ENCODE measurements around the gene KRT6A. TPM values are rescaled to one million over a fixed set of nuclear protein-coding genes. Genes with fewer than 3 reads are reported as not detected.
"Not testable (repeated sequence)": the region's sequence is repeated elsewhere in the genome, so short reads cannot be mapped to it uniquely, and the experiment has no call there.

The KRT6A gene
- total RNA-seq, 2 donors from 2014 or later: not detected

GRCh38 chr12:52455821-52456220, 37.2 kb downstream of the KRT6A start:
- Mint-ChIP-seq H3K27ac (no peak overlapping the region), H3K4me3 (no peak overlapping the region), H3K9me3 (no peaks in the 10 kb centered on the region), H3K27me3 (ENCODE audit: low read depth) (no peaks in the 10 kb centered on the region), H3K4me1 (ENCODE audit: low read depth) (peaks cover 5% of the 10 kb centered on the region), H3K36me3 (ENCODE audit: insufficient read depth in 2 of 2) (no peaks in the 10 kb centered on the region)
- ATAC-seq (replicated peaks in 1 of 2) (no peak), DNase-seq (no peak)

GRCh38 chr12:52454411-52455201, 38.5 kb downstream of the KRT6A start:
- H3K4me3 Mint-ChIP-seq: no peak overlapping the region
- H3K36me3 Mint-ChIP-seq (ENCODE audit: insufficient read depth in 2 of 2): no peaks in the 10 kb centered on the region
- H3K9me3 Mint-ChIP-seq: no peaks in the 10 kb centered on the region
- DNase-seq (no peak), ATAC-seq (replicated peaks in 1 of 2) (no peak)
- H3K27me3 Mint-ChIP-seq (ENCODE audit: low read depth): peaks cover 3% of the 10 kb centered on the region
- no peak overlapping the region for H3K27ac Mint-ChIP-seq
- H3K4me1 Mint-ChIP-seq (ENCODE audit: low read depth): peaks cover 5% of the 10 kb centered on the region

DNA sequence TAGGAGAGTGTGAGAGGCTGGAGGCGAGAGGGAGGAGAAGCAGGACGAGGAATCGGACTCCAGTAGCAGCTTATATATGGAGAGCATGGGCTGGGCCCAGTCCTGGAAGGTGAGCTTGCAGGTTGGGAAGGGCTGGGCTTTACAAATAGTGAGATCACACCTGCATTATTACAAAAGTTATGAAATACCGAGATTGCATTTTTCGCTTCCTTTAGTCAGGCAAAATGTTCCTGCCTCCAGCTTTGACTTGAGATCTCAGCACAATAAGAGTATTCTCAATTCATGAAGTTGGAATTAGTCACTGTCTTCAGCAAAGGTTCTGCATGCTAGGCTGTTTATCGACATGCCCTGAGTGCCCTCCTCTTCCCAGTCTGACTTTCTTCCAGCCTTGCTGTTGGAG, 41.0 kb downstream of the KRT6A start, which contains the start of gene KRT6B:
Gene KRT6B (minus strand): TSS at position 46 of the 400 bp plus-strand sequence. CDS start 68 bp downstream, outside the sequence.
- no peak for ATAC-seq (replicated peaks in 1 of 2)
- DNase-seq: no peak
- H3K27me3 Mint-ChIP-seq (ENCODE audit: low read depth): peaks cover 13% of the 10 kb centered on the region

GRCh38 chr12:52448228-52448627, 44.8 kb downstream of the KRT6A start:
- Mint-ChIP-seq H3K27ac (no peak overlapping the region), H3K9me3 (no peaks in the 10 kb centered on the region), H3K4me1 (ENCODE audit: low read depth) (no peaks in the 10 kb centered on the region), H3K27me3 (ENCODE audit: low read depth) (peaks cover 39% of the 10 kb centered on the region), H3K4me3 (no peak overlapping the region), H3K36me3 (ENCODE audit: insufficient read depth in 2 of 2) (no peaks in the 10 kb centered on the region)
- DNase-seq (no peak), ATAC-seq (replicated peaks in 1 of 2) (no peak)

More for the DNA sequence above, 41.0 kb downstream of the KRT6A start, which contains the start of gene KRT6B:
- H3K4me3 Mint-ChIP-seq: no peak within 1 kb of the TSS
- no peak within 1 kb of the TSS for H3K27ac Mint-ChIP-seq
- peaks cover 5% of the 10 kb centered on the region for H3K4me1 Mint-ChIP-seq (ENCODE audit: low read depth)
- H3K36me3 Mint-ChIP-seq (ENCODE audit: insufficient read depth in 2 of 2): no peaks in the 10 kb centered on the region
- H3K9me3 Mint-ChIP-seq: no peaks in the 10 kb centered on the region

- H3K36me3 Mint-ChIP-seq (ENCODE audit: insufficient read depth in 2 of 2); H3K4me3 Mint-ChIP-seq; H3K27ac Mint-ChIP-seq; H3K4me1 Mint-ChIP-seq (ENCODE audit: low read depth); H3K9me3 Mint-ChIP-seq; DNase-seq; ATAC-seq (replicated peaks in 1 of 2): not testable (repeated sequence)
- H3K27me3 Mint-ChIP-seq (ENCODE audit: low read depth): peaks cover 49% of the 10 kb centered on the region
These were observed 45.9 kb downstream of the KRT6A start for GRCh38 chr12:52447196-52447595.

DNA sequence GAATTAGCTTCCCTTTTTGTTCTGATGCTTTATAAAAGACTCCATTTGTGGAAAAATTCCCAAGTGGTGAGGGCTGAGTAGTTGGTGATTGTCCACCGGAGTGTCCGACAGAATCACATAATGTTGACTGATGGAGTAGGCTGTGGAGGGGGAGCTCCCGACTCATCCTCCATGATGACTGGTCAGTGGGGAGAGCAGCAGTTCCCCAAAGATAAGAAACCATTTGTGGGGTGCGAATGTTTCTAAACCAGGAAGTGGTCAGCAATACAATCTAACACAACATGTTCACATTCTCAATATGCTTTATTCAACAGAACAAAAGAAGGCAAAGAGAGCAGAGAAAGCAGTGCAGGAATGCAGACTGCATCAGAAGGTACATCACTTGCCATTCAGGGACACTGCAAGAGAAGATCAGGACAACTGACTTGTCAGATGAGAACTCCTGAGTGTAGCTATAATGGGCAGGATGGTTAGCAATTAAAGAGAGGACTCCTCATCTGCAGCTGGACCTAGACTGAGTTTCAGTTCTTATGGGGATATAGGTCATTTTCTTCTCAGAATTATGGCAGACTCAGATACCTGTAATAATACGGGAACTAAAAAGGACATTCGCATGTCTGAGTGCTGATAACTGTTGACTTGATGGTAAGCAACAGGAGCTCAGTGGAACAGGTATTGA, 46.6 kb downstream of the KRT6A start:
- Mint-ChIP-seq H3K36me3 (ENCODE audit: insufficient read depth in 2 of 2) (no peaks in the 10 kb centered on the region), H3K27me3 (ENCODE audit: low read depth) (peaks cover 56% of the 10 kb centered on the region), H3K27ac (no peak overlapping the region), H3K4me1 (ENCODE audit: low read depth) (no peaks in the 10 kb centered on the region), H3K4me3 (no peak overlapping the region), H3K9me3 (no peaks in the 10 kb centered on the region)
- DNase-seq: no peak
- ATAC-seq (replicated peaks in 1 of 2): no peak

- H3K36me3 Mint-ChIP-seq (ENCODE audit: insufficient read depth in 2 of 2): no peaks in the 10 kb centered on the region
- H3K4me1 Mint-ChIP-seq (ENCODE audit: low read depth): no peaks in the 10 kb centered on the region
- H3K4me3 Mint-ChIP-seq: no peak overlapping the region
These were observed 47.2 kb downstream of the KRT6A start for GRCh38 chr12:52445876-52446275.

DNA sequence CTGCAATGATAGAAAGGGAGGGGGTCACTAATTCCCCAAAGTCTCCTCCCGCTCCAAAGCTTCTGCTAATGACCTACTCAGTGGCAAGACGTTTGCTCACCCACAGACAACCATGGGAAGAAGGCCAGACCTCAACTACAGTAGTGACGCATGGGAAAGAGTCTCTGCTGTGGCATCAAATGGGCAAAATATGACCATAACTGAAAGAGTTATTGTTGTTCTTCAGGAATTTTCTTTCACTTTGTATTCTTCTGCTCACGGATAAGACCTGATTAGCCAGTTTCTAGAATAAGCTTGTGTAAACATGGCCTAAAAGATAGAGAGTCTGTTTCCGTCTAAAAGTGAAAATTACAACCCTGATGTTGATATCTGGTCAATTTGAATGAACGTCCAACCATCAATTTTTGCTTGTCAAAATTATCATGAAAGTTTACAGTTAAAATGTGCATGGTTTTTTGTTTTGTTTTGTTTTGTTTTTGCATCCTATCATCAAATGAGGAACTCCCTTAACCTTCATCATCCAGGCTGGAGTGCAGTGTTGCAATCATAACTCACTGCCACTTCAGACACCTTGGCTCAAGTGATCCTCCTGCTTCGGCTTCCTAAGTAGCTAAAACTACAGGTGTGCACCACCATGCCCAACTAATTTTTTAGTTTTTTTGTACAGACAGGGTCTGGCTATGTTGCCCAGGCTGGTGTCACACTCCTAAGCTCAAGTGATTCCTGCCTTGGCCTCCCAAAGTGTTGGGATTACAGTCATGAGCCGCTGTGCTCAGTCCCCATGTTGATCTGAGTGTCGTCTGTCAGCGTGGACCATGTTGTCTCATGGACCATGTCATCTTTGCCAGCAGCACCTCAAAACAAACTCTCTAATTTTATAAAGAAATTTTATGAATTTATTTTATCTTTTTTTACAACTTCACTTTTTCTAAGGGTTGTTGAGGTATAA, 48.1 kb downstream of the KRT6A start:
- Mint-ChIP-seq H3K36me3 (ENCODE audit: insufficient read depth in 2 of 2) (no peaks in the 10 kb centered on the region), H3K4me1 (ENCODE audit: low read depth) (no peaks in the 10 kb centered on the region), H3K4me3 (no peak overlapping the region), H3K9me3 (no peaks in the 10 kb centered on the region), H3K27ac (no peak overlapping the region), H3K27me3 (ENCODE audit: low read depth) (peaks cover 60% of the 10 kb centered on the region)
- ATAC-seq (replicated peaks in 1 of 2) (no peak), DNase-seq (no peak)

More at GRCh38 chr12:52445876-52446275, 47.2 kb downstream of the KRT6A start:
- Mint-ChIP-seq H3K27ac (no peak overlapping the region), H3K27me3 (ENCODE audit: low read depth) (peaks cover 58% of the 10 kb centered on the region), H3K9me3 (no peaks in the 10 kb centered on the region)
- ATAC-seq (replicated peaks in 1 of 2): no peak
- DNase-seq: no peak

DNA sequence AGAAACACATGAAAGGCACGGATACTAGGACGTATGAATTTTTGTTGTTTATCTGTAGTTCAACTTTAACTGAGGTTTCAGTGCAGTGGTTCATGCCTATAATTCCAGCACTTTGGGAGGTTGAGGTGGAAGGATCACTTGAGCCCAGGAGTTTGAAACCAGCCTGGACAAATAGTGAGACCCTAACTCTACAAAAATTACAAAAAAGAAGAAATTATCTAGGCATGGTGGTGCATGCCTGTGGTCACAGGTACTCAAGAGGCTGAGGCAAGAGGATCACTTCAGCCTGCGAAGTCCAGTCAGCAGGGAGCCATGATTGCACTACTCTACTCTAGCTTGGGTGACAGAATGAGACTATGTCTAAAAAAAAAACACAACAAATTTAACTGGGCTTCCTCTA, 49.1 kb downstream of the KRT6A start:
- Mint-ChIP-seq H3K9me3 (no peaks in the 10 kb centered on the region), H3K4me3 (no peak overlapping the region), H3K4me1 (ENCODE audit: low read depth) (no peaks in the 10 kb centered on the region), H3K27ac (no peak overlapping the region), H3K27me3 (ENCODE audit: low read depth) (peaks cover 60% of the 10 kb centered on the region), H3K36me3 (ENCODE audit: insufficient read depth in 2 of 2) (no peaks in the 10 kb centered on the region)
- ATAC-seq (replicated peaks in 1 of 2) (no peak), DNase-seq (no peak)

DNA sequence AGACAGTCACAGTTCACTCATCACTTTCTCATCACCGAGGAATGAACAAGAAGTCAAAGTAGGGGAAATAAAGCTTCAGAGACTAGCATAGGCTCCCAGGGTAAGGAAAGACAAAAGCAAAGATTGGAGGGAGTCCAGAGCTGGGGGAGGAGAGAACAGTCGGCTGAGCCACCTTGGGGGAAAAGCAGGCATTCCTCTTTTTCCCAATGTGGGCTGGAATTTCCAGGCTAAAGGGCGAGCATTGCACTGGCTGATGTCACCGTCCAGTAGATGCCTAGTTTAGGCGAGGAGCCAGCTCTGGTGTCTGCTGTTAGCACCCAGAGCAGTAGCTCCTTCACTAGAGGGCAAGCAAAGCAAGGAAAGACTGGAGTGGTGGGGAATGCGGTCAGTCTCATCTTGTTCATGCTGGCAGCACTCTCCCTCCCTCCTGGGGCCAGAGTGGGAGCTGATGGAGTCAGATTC, 50.4 kb downstream of the KRT6A start:
- no peaks in the 10 kb centered on the region for H3K4me1 Mint-ChIP-seq (ENCODE audit: low read depth)
- ATAC-seq (replicated peaks in 1 of 2) (no peak), DNase-seq (no peak)
- no peak overlapping the region for H3K27ac Mint-ChIP-seq
- H3K27me3 Mint-ChIP-seq (ENCODE audit: low read depth): peaks cover 51% of the 10 kb centered on the region
- no peaks in the 10 kb centered on the region for H3K36me3 Mint-ChIP-seq (ENCODE audit: insufficient read depth in 2 of 2)
- H3K9me3 Mint-ChIP-seq: no peaks in the 10 kb centered on the region
- no peak overlapping the region for H3K4me3 Mint-ChIP-seq

- H3K9me3 Mint-ChIP-seq: no peaks in the 10 kb centered on the region
- peaks cover 56% of the 10 kb centered on the region for H3K27me3 Mint-ChIP-seq (ENCODE audit: low read depth)
- no peaks in the 10 kb centered on the region for H3K4me1 Mint-ChIP-seq (ENCODE audit: low read depth)
- DNase-seq: no peak
- H3K4me3 Mint-ChIP-seq: no peak overlapping the region
- H3K27ac Mint-ChIP-seq: no peak overlapping the region
- no peaks in the 10 kb centered on the region for H3K36me3 Mint-ChIP-seq (ENCODE audit: insufficient read depth in 2 of 2)
- no peak for ATAC-seq (replicated peaks in 1 of 2)
These were observed 51.6 kb downstream of the KRT6A start for GRCh38 chr12:52441320-52441911.

- Mint-ChIP-seq H3K9me3 (no peaks in the 10 kb centered on the region), H3K27me3 (ENCODE audit: low read depth) (peaks cover 52% of the 10 kb centered on the region)
These were observed 52.2 kb downstream of the KRT6A start for GRCh38 chr12:52440821-52441319.

More at GRCh38 chr12:52440821-52441319, 52.2 kb downstream of the KRT6A start:
- Mint-ChIP-seq H3K27ac (no peak overlapping the region), H3K4me1 (ENCODE audit: low read depth) (no peaks in the 10 kb centered on the region), H3K4me3 (no peak overlapping the region), H3K36me3 (ENCODE audit: insufficient read depth in 2 of 2) (no peaks in the 10 kb centered on the region)
- ATAC-seq (replicated peaks in 1 of 2): no peak
- DNase-seq: no peak

Data from activated T-cell treated with anti-CD3 and anti-CD28 coated beads, Interleukin-2, amount 50 U/mL, for 72 hours (primary cell).